ENCODE data around the gene RAPH1. TPM values are rescaled to one million over a fixed set of nuclear protein-coding genes. Genes with fewer than 3 reads are reported as not detected.
A peak's percentile ranks its signal among the peaks of the same experiment; 100 is the strongest.
"Not testable (repeated sequence)": the region's sequence is repeated elsewhere in the genome, so short reads cannot be mapped to it uniquely, and the experiment has no call there.

Gene RAPH1
- total and polyA plus RNA-seq, 12 donors: 3.1 to 20.6 (median 15.9) TPM

- intact Hi-C loops (cut with DNase I): loop anchor here in 5 of 10 donors (5.0 to 10.0 kb wide), 6 partner anchors 36 to 272 kb away; no protein-coding TSS in a partner anchor
- H3K4me1 ChIP-seq: peaks cover 0 to 60% (median 32%) of the 10 kb centered on the region in 9 donors
- peaks cover 0 to 3% (median 0%) of the 10 kb centered on the region in 11 donors for H3K9me3 ChIP-seq
- H3K27ac ChIP-seq: peak overlapping the region in 5 of 10 donors; percentile 95 to 98 (median 97)
- TF ChIP-seq, protein P1, sequence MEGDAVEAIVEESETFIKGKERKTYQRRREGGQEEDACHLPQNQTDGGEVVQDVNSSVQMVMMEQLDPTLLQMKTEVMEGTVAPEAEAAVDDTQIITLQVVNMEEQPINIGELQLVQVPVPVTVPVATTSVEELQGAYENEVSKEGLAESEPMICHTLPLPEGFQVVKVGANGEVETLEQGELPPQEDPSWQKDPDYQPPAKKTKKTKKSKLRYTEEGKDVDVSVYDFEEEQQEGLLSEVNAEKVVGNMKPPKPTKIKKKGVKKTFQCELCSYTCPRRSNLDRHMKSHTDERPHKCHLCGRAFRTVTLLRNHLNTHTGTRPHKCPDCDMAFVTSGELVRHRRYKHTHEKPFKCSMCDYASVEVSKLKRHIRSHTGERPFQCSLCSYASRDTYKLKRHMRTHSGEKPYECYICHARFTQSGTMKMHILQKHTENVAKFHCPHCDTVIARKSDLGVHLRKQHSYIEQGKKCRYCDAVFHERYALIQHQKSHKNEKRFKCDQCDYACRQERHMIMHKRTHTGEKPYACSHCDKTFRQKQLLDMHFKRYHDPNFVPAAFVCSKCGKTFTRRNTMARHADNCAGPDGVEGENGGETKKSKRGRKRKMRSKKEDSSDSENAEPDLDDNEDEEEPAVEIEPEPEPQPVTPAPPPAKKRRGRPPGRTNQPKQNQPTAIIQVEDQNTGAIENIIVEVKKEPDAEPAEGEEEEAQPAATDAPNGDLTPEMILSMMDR (IDR thresholded peaks at IDR 0.05): no peak
- no peaks in the 10 kb centered on the region for H3K36me3 ChIP-seq
- 25 to 28% methylated on average over 7 of the region's 7 CpGs for WGBS, 2 donors
- H3K4me3 ChIP-seq: peak overlapping the region; percentile 79 to 99 (median 90)
- peak in 3 of 8 donors; percentile 33 to 60 (median 36) for ATAC-seq
- peaks cover 0 to 20% (median 0%) of the 10 kb centered on the region in 7 donors for H3K27me3 ChIP-seq
- peak in 1 of 2 donors; percentile 54 for DNase-seq
These were observed 2.0 kb downstream of the RAPH1 start for GRCh38 chr2:203532957-203533658.

DNA sequence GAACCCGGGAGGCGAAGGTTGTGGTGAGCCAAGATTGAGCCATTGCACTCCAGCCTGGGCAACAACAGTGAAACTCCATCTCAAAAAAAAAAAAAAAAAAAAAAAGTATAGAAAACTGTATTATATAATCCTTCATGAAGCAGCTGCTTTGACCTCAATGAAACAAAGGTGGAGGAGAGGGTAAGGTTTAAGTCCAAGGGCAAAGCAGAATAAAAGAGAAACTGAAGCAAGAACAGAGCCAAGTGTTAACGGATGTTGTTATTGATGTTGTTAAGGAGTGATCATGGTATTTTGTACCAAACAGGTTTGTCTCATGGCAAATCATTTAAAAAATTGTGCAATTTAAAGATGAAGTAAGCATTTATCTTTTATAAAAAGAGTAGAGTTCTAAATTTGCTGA, 7.4 kb downstream of the RAPH1 start:
- Histone ChIP-seq H3K27ac (no peak overlapping the region), H3K4me3 (no peak overlapping the region), H3K9me3 (no peaks in the 10 kb centered on the region), H3K4me1 (peaks cover 0 to 64% (median 22%) of the 10 kb centered on the region in 9 donors), H3K27me3 (peaks cover 0 to 9% (median 0%) of the 10 kb centered on the region in 7 donors), H3K36me3 (no peaks in the 10 kb centered on the region)
- no peak for ATAC-seq
- TF ChIP-seq, protein P1 (IDR thresholded peaks at IDR 0.05): no peak
- intact Hi-C loops (cut with DNase I): no loop called here
- DNase-seq: no peak
- WGBS, 2 donors: 79 to 90% methylated on average over 3 of the region's 3 CpGs

DNA sequence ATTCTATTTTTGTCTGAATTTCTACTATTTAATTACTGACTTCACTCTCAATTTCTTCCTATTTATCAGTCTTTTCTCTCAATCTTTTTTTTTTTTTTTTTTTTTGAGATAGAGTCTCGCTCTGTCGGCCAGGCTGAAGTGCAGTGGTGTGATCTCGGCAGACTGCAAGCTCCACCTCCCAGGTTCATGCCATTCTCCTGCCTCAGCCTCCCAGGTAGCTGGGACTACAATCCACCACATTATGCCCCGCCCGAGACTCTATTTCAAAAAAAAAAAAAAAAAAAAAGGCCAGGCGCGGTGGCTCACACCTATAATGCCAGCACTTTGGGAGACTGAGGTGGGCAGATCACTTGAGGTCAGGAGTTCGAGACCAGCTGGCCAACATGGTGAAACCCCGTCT, 21.8 kb downstream of the RAPH1 start:
- DNase-seq; H3K27me3 ChIP-seq; H3K27ac ChIP-seq; H3K4me3 ChIP-seq; H3K4me1 ChIP-seq; H3K36me3 ChIP-seq; ATAC-seq; intact Hi-C loops (cut with DNase I): not testable (repeated sequence)
- 93 to 94% methylated on average over 9 of the region's 9 CpGs for WGBS, 2 donors
- H3K9me3 ChIP-seq: peaks cover 0 to 10% (median 0%) of the 10 kb centered on the region in 11 donors

- 57 to 76% methylated on average over 1 of the region's 1 CpG for WGBS, 2 donors
- no peaks in the 10 kb centered on the region for H3K9me3 ChIP-seq
These were observed 24.2 kb downstream of the RAPH1 start for GRCh38 chr2:203510941-203511305.

More at GRCh38 chr2:203510941-203511305, 24.2 kb downstream of the RAPH1 start:
- TF ChIP-seq, protein P1 (IDR thresholded peaks at IDR 0.05): no peak
- intact Hi-C loops (cut with DNase I): no loop called here
- DNase-seq: no peak
- H3K27ac ChIP-seq: no peak overlapping the region
- no peaks in the 10 kb centered on the region for H3K27me3 ChIP-seq
- H3K4me1 ChIP-seq: peaks cover 0 to 9% (median 3%) of the 10 kb centered on the region in 9 donors
- no peak for ATAC-seq
- H3K4me3 ChIP-seq: no peak overlapping the region
- no peaks in the 10 kb centered on the region for H3K36me3 ChIP-seq

All from heart right ventricle (tissue), 16 donors.